Neuron (in vitro differentiated cells): ENCODE measurements around the gene CLCA2.

Experiments used
- H2AFZ ChIP-seq: one replicate; pipeline ENCODE4 v1.6.1; 2013; ENCODE audit warnings: low read depth, mild to moderate bottlenecking, inconsistent platforms, low read length, moderate library complexity
- H3K27me3 ChIP-seq: one replicate; pipeline ENCODE4 v1.6.1; 2013; ENCODE audit warnings: low read length; ENCODE audit not compliant: insufficient read depth
- H3K36me3 ChIP-seq: one replicate; pipeline ENCODE4 v1.6.1; 2013; ENCODE audit warnings: low read length; ENCODE audit not compliant: insufficient read depth
- H3K4me1 ChIP-seq: one replicate; pipeline ENCODE4 v1.6.1; 2013; ENCODE audit warnings: low read length; ENCODE audit not compliant: insufficient read depth
- H3K4me3 ChIP-seq: 2 replicates; pipeline ENCODE4 v1.5.1; 2013; ENCODE audit warnings: mild to moderate bottlenecking, low read length, moderate library complexity
- H3K9me3 ChIP-seq: one replicate; pipeline ENCODE4 v1.6.1; 2013; ENCODE audit warnings: low read length

The CLCA2 gene

GRCh38 chr1:86423873-86424272 lies at the start of gene CLCA2:
CLCA2 (plus strand) TSS chr1:86424171; CDS start chr1:86424248, 77 bp downstream.
- Histone ChIP-seq H3K9me3 (no peaks in the 10 kb centered on the region), H2AFZ (no peak within 1 kb of the TSS), H3K27me3 (peaks cover 5% of the 10 kb centered on the region), H3K4me3 (no peak within 1 kb of the TSS), H3K36me3 (no peaks in the 10 kb centered on the region), H3K4me1 (no peaks in the 10 kb centered on the region)

- peaks cover 2% of the 10 kb centered on the region for H3K4me1 ChIP-seq
- H2AFZ ChIP-seq = no peak overlapping the region
- peaks cover 14% of the 10 kb centered on the region for H3K36me3 ChIP-seq
- H3K4me3 ChIP-seq = no peak overlapping the region
- no peaks in the 10 kb centered on the region for H3K27me3 ChIP-seq
- H3K9me3 ChIP-seq = peaks cover 16% of the 10 kb centered on the region
Observed at GRCh38 chr1:86375688-86376087, 48.3 kb upstream of the CLCA2 start.

- Histone ChIP-seq H3K4me1 (peaks cover 2% of the 10 kb centered on the region), H3K9me3 (peaks cover 16% of the 10 kb centered on the region), H3K27me3 (no peaks in the 10 kb centered on the region), H3K4me3 (no peak overlapping the region), H3K36me3 (peaks cover 14% of the 10 kb centered on the region), H2AFZ (no peak overlapping the region)
Observed at GRCh38 chr1:86377341-86377740, 46.6 kb upstream of the CLCA2 start.

- Histone ChIP-seq H3K36me3 (peaks cover 14% of the 10 kb centered on the region), H3K27me3 (no peaks in the 10 kb centered on the region), H3K4me3 (no peak overlapping the region), H2AFZ (no peak overlapping the region), H3K9me3 (peaks cover 16% of the 10 kb centered on the region), H3K4me1 (peaks cover 2% of the 10 kb centered on the region)
Observed at GRCh38 chr1:86378813-86379212, 45.2 kb upstream of the CLCA2 start.

GRCh38 chr1:86380257-86380861 lies 43.6 kb upstream of the CLCA2 start:
- no peak overlapping the region for H2AFZ ChIP-seq
- H3K36me3 ChIP-seq = peaks cover 5% of the 10 kb centered on the region
- H3K9me3 ChIP-seq = peaks cover 14% of the 10 kb centered on the region
- H3K4me3 ChIP-seq = no peak overlapping the region
- peaks cover 2% of the 10 kb centered on the region for H3K4me1 ChIP-seq
- no peaks in the 10 kb centered on the region for H3K27me3 ChIP-seq

GRCh38 chr1:86381223-86381622 lies 42.7 kb upstream of the CLCA2 start:
- Histone ChIP-seq H3K4me1 (peaks cover 2% of the 10 kb centered on the region), H3K4me3 (no peak overlapping the region), H3K27me3 (no peaks in the 10 kb centered on the region), H3K36me3 (peaks cover 5% of the 10 kb centered on the region), H2AFZ (no peak overlapping the region), H3K9me3 (peaks cover 14% of the 10 kb centered on the region)

GRCh38 chr1:86382878-86383277 lies 41.1 kb upstream of the CLCA2 start:
- Histone ChIP-seq H3K4me3 (no peak overlapping the region), H3K4me1 (peaks cover 2% of the 10 kb centered on the region), H3K36me3 (no peaks in the 10 kb centered on the region), H3K9me3 (peaks cover 6% of the 10 kb centered on the region), H3K27me3 (no peaks in the 10 kb centered on the region), H2AFZ (no peak overlapping the region)

GRCh38 chr1:86387916-86388627 lies 35.9 kb upstream of the CLCA2 start:
- Histone ChIP-seq H3K9me3 (no peaks in the 10 kb centered on the region), H3K4me3 (no peak overlapping the region), H2AFZ (no peak overlapping the region), H3K4me1 (no peaks in the 10 kb centered on the region), H3K36me3 (no peaks in the 10 kb centered on the region), H3K27me3 (no peaks in the 10 kb centered on the region)

- Histone ChIP-seq H3K4me3 (no peak overlapping the region), H3K9me3 (no peaks in the 10 kb centered on the region), H3K27me3 (no peaks in the 10 kb centered on the region), H3K36me3 (no peaks in the 10 kb centered on the region), H2AFZ (no peak overlapping the region), H3K4me1 (no peaks in the 10 kb centered on the region)
Observed at GRCh38 chr1:86388777-86389176, 35.2 kb upstream of the CLCA2 start.

GRCh38 chr1:86389307-86389706 lies 34.7 kb upstream of the CLCA2 start:
- no peaks in the 10 kb centered on the region for H3K36me3 ChIP-seq
- H3K27me3 ChIP-seq = no peaks in the 10 kb centered on the region
- H3K9me3 ChIP-seq = no peaks in the 10 kb centered on the region
- no peak overlapping the region for H2AFZ ChIP-seq
- no peak overlapping the region for H3K4me3 ChIP-seq
- H3K4me1 ChIP-seq = peaks cover 1% of the 10 kb centered on the region

- peaks cover 12% of the 10 kb centered on the region for H3K4me1 ChIP-seq
- no peak overlapping the region for H2AFZ ChIP-seq
- no peak overlapping the region for H3K4me3 ChIP-seq
- no peaks in the 10 kb centered on the region for H3K9me3 ChIP-seq
- H3K27me3 ChIP-seq = peaks cover 2% of the 10 kb centered on the region
- H3K36me3 ChIP-seq = no peaks in the 10 kb centered on the region
Observed at GRCh38 chr1:86394416-86394815, 29.6 kb upstream of the CLCA2 start.

GRCh38 chr1:86395751-86396497 lies 28.0 kb upstream of the CLCA2 start, which contains the start of gene ODF2L:
ODF2L (minus strand) TSS chr1:86396323; CDS start chr1:86387027, 9,296 bp downstream.
- Histone ChIP-seq H3K36me3 (no peaks in the 10 kb centered on the region), H3K27me3 (peaks cover 2% of the 10 kb centered on the region), H3K4me1 (peaks cover 12% of the 10 kb centered on the region), H2AFZ (peak within 1 kb of the TSS; percentile 91), H3K4me3 (peak within 1 kb of the TSS; percentile 67), H3K9me3 (no peaks in the 10 kb centered on the region)

GRCh38 chr1:86396498-86396890 lies 27.5 kb upstream of the CLCA2 start:
- Histone ChIP-seq H3K9me3 (no peaks in the 10 kb centered on the region), H3K36me3 (no peaks in the 10 kb centered on the region), H3K4me3 (peak overlapping the region; percentile 67), H3K4me1 (peaks cover 12% of the 10 kb centered on the region), H2AFZ (peak overlapping the region; percentile 91), H3K27me3 (peaks cover 2% of the 10 kb centered on the region)
